MM.1S (cell line): ENCODE measurements around the gene PRR5.

Source experiments
- CTCF ChIP-seq: fragments of 300-600 bp; sonication (generic); IDR thresholded peaks from 2 replicates; pipeline ENCODE4 v1.5.1; 2016; ENCODE audit warnings: antibody characterized with exemption, low read length, mixed read lengths
- EZH2 ChIP-seq: fragments of 300-600 bp; sonication (generic); optimal IDR thresholded peaks from 2 replicates; pipeline ENCODE3; 2017; ENCODE audit warnings: low read depth, mild to moderate bottlenecking, antibody characterized with exemption, low read length, mixed read lengths
- EZH2phosphoT487 ChIP-seq: fragments of 300-600 bp; sonication (generic); IDR thresholded peaks from 2 replicates; pipeline ENCODE4 v1.6.1; 2018; ENCODE audit warnings: antibody characterized with exemption, low read length

DNA sequence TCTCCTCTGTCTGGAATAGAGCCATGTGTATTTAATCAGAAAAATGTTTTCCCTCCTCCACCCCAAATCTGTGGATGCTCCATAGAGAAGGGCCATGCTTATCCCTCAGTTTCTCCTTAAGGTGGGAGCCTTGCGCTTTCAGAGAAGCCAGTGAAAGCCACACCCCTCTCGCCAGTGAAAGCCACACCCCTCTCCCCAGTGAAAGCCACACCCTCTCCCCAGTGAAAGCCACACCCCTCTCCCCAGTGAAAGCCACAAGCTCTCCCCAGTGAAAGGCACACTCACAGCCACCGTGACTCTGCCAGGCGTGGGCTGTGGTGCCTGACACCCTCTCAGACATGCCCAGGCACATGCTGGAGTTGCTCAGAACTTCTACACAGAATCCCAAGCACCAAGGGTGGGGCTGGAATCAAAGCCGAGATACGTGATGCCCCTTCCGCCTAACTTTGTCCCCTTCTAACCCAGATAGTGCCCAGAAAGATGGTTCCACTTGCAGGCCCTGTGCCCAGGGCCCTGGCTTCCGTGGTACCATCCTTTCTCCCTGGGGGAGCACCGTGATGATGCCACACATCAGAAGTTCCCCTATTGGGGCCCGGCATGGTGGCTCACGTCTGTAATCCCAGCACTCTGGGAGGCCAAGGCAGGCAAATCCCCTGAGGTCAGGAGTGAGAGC, 16.5 kb upstream of the PRR5 start:
- no peak for TF ChIP-seq CTCF
- no peak for TF ChIP-seq EZH2
- TF ChIP-seq EZH2phosphoT487 = no peak
